H54 (cell line): ENCODE measurements around the gene BTBD16.

Experiments
- DNase-seq: peaks from one replicate; pipeline ENCODE4 v3.0.0; 2011; ENCODE audit warnings: low spot score, mixed read lengths; ENCODE audit not compliant: insufficient read length
- FAIRE-seq: peaks from 3 replicates; lab custom pipeline; 2011; peaks lifted over from hg19 to GRCh38; lab: Jason Lieb, UNC
- POLR2A ChIP-seq: IDR thresholded peaks from 2 replicates; pipeline ENCODE4 v1.6.1; 2011; ENCODE audit warnings: low read depth, mild to moderate bottlenecking, low read length

BTBD16 gene

GRCh38 chr10:122290833-122291532 is 19.9 kb downstream of the BTBD16 start:
- DNase-seq (no peak), FAIRE-seq (no peak)
- no peak for TF ChIP-seq POLR2A

GRCh38 chr10:122291739-122292138 is 20.6 kb downstream of the BTBD16 start:
- DNase-seq (no peak), FAIRE-seq (no peak)
- no peak for TF ChIP-seq POLR2A

- DNase-seq (no peak), FAIRE-seq (no peak)
- TF ChIP-seq POLR2A = no peak
Measured at GRCh38 chr10:122292376-122292775, 21.3 kb downstream of the BTBD16 start.

GRCh38 chr10:122293156-122293960 is 22.3 kb downstream of the BTBD16 start:
- TF ChIP-seq POLR2A = no peak
- no peak for FAIRE-seq
- DNase-seq = no peak

GRCh38 chr10:122293961-122294380 is 22.9 kb downstream of the BTBD16 start:
- no peak for TF ChIP-seq POLR2A
- FAIRE-seq = no peak
- no peak for DNase-seq

GRCh38 chr10:122294511-122295450 is 23.7 kb downstream of the BTBD16 start:
- no peak for TF ChIP-seq POLR2A
- DNase-seq = no peak
- FAIRE-seq = no peak

- TF ChIP-seq POLR2A = no peak
- FAIRE-seq (no peak), DNase-seq (no peak)
Measured at GRCh38 chr10:122295451-122295809, 24.3 kb downstream of the BTBD16 start.

GRCh38 chr10:122296363-122297120 is 25.4 kb downstream of the BTBD16 start:
- DNase-seq (no peak), FAIRE-seq (no peak)
- TF ChIP-seq POLR2A = no peak

GRCh38 chr10:122297583-122297982 is 26.5 kb downstream of the BTBD16 start:
- TF ChIP-seq POLR2A = no peak
- FAIRE-seq (no peak), DNase-seq (no peak)

GRCh38 chr10:122298206-122298597 is 27.1 kb downstream of the BTBD16 start:
- no peak for FAIRE-seq
- no peak for TF ChIP-seq POLR2A
- no peak for DNase-seq

- peak; percentile 15 for FAIRE-seq
- DNase-seq = peak; percentile 48
- TF ChIP-seq POLR2A = no peak
Measured at GRCh38 chr10:122298598-122299301, 27.7 kb downstream of the BTBD16 start.

GRCh38 chr10:122299423-122300075 is 28.5 kb downstream of the BTBD16 start:
- TF ChIP-seq POLR2A = no peak
- FAIRE-seq (no peak), DNase-seq (no peak)
